ENCODE measurements around the gene HMCN1. TPM values are rescaled to one million over a fixed set of nuclear protein-coding genes. Genes with fewer than 3 reads are reported as not detected.

HMCN1 gene
- total RNA-seq, 1 donor from 2014 or later = 24.7 TPM

- DNase-seq = no peak
These were observed 70.4 kb downstream of the HMCN1 start for GRCh38 chr1:185804608-185805007.

- DNase-seq = no peak
These were observed 73.1 kb downstream of the HMCN1 start for GRCh38 chr1:185807275-185807674.

GRCh38 chr1:185808631-185809030, 74.4 kb downstream of the HMCN1 start:
- DNase-seq = no peak

GRCh38 chr1:185811073-185811709, 77.0 kb downstream of the HMCN1 start:
- no peak for DNase-seq

- DNase-seq = no peak
These were observed 78.7 kb downstream of the HMCN1 start for GRCh38 chr1:185812934-185813333.

DNA sequence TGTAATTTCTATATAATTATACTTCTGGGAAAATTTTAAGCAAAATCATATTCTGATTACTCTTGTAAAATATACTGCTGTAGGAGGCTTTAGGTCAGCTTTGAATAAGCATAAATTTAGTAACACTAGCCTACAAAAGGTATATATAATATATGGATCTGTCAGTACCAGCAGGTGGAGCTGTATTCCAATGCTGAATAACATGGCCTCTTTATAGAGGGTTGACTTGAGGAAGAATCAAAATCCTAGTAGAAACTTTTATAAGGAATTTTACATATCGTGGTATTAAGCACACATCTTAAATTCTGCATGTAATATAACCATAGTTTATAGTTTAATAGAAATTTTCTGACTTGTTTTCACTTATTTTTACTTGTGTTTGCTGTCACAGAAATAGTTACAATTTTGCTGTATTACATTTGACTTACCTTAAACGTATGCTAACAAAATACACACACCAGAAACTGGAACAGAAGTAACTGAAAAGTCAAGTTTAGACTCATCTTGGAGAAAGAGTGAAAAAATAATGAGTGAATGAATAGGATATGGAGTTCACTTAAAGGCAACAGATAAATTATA, 79.3 kb downstream of the HMCN1 start:
- DNase-seq = peak; percentile 69

- DNase-seq = no peak
These were observed 82.3 kb downstream of the HMCN1 start for GRCh38 chr1:185816460-185816859.

GRCh38 chr1:185819798-185820197, 85.6 kb downstream of the HMCN1 start:
- DNase-seq = no peak

DNA sequence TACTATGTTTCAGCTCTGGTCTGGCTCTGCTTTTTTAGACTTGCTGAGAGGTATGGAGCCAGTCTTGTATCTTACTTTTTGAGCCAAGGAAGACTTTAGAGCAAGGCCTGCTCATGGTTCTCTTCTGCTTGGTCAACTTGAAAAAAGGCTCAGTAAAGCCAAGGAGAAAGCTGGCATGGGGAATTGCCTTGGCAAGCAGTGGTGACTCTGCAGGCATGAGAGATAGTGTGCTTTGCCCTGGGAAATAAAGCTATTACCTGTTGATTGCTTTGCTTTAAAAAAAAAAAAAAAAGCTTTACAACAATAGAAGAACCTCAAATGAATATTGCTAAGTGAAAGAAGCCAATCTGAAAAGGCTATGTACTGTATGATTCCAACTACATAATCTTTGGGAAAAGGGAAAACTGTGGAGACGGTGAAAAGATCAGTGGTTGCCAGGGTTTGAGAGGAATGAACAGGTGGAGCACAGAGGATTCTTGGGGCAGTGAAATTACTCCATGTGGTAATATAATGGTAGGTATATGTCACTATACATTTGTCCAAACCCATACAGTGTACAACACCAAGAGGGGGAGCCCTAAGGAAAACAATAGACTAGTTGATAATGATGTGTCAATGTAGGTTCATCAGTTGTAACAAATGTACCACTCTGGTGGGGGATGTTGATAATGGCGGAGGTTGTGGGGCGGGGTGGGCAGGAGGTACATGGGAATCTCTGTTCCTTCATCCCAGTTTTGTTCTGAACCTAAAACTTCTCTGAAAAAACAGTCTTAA, 87.6 kb downstream of the HMCN1 start:
- no peak for DNase-seq

DNA sequence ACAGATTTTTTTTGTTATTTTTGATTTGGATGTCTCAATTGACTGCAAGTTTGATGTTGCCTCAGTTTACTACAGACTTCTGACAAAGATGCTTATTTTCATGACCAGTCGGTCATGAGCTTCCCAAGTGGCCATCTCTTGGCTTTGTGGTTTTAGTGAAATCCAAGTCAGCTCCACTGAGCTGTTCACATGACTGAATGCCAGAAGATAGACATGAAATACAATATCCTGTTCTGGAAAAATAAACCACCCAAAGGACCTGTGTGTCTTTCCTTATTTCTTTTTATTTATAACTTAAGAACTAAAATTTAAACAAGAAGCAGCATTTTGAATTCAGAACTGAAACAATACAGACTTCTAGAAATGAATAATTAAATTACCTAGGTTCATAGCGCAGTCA, 89.3 kb downstream of the HMCN1 start:
- DNase-seq = no peak

DNA sequence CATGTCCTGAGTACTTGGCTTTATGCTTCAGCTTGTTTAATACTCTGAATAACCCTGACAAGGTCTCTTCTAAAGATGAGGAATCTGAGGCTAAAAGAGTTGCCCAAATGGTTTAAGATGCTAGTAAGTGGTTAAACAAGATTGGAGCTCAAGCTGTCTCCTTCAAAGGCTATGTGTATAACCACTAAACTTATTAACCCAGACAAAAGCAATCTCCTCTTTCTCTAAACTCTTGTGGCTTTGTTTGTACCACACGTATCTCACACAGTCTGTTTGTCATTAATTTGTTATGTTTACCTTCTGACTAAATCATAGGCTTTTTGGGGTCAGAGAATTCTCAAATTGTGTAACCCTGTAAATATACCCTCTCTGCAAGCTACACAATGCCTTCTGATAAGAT, 89.9 kb downstream of the HMCN1 start:
- DNase-seq = no peak

DNA sequence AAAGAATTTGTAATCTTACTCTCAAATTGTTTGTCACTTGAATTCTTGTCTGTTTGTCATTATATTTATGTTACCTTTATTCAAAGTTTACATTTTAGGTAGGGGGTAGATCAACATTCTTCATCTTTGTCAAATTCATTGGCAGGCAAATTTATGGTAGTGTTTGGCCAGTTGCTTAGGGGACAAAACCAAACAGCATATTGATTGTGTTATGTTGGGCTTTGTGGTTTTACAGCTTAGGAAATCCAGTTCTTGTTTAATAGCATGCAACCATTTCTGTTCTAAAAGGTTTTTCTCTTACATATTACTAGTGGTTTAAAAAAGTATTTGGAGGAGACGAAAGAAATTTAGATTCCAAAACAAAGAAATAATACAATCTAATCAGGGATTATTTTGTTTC, 91.4 kb downstream of the HMCN1 start:
- DNase-seq = no peak

- no peak for DNase-seq
These were observed 100.2 kb downstream of the HMCN1 start for GRCh38 chr1:185834371-185834905.

GRCh38 chr1:185835191-185835590, 101.0 kb downstream of the HMCN1 start:
- no peak for DNase-seq

GRCh38 chr1:185837711-185838110, 103.5 kb downstream of the HMCN1 start:
- no peak for DNase-seq

DNA sequence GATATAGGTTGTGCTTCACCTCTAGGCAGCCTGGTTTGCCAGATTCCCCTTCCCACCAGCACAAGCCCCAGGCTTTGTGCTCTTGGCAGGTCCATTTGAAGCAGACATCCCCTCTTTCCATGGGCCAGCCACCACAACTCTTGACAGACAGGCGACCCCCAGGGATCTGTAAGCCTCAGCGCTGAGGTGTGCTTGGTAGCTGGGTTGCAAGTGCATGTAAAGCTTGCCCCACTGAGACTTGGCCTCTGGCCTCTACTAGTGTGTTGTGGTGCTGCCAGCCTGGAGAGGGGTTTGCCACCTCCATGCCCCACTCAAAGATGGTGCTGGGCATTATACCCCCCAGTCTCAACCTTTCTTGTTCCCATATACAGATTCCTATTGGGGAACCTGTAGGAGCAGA, 103.9 kb downstream of the HMCN1 start:
- no peak for DNase-seq

- DNase-seq = no peak
These were observed 106.7 kb downstream of the HMCN1 start for GRCh38 chr1:185840880-185841279.

DNA sequence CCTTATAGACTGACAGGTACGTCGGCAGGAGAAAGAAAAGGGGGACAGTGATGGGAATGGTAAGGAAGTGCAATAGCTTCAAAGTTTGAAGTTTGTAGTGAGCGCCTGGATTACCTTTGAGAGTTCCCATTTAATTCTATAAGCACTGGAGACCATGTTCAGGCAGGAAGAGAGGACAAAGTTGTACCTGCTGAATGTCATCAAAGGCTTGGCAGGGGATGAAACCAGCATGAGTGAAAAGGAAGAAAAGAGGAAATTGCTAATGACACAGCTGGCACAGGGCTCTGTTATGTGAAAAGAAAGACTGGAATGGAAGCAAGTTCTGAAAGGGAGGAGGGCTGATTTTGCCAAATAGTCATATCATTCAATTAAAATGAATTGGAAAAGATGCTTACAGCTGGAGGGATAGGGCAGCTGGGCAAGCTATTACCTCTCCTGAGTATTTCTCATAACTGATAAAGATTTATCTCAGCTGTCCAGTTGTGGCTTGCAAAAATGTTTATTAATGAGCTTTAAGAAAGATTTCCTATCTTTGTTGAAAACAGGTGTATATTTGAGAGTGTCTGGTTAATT, 109.2 kb downstream of the HMCN1 start:
- peak; percentile 28 for DNase-seq

- DNase-seq = peak; percentile 17
These were observed 109.8 kb downstream of the HMCN1 start for GRCh38 chr1:185843986-185844385.

DNA sequence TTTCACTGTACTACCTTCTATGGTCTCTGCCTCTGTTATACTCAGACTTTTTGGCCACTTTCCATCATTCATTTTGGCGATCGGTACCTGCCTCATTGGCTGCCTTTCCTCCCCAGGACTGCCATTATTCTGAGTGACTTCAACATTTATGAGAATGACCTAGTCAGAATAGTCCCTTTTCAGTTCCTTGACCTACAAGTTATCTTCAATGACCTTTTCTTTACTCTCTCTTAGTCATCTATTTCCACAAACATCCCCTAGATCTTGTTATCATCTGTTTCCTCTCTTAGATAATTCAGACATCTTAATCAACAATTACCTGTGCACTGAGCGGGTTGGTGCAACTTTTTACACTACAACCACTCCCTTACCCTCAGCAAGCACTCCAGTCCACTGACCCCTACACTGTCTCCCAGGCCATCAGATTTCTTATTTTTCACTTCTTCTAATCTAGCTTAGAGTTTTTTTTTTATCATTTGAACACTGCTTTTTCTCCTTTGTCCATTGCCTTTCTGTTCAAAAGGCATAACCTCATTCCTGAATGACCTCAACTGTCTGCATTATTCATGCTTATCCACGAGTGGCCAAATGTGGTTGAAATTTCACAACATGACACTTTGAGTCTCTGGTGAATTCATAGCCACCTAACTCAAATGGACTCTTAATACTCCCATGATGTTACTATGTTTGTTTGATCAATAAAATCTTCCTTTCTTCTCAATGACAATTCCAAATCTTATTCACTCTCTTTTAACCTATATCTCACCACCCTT, 112.7 kb downstream of the HMCN1 start:
- DNase-seq = no peak

DNA sequence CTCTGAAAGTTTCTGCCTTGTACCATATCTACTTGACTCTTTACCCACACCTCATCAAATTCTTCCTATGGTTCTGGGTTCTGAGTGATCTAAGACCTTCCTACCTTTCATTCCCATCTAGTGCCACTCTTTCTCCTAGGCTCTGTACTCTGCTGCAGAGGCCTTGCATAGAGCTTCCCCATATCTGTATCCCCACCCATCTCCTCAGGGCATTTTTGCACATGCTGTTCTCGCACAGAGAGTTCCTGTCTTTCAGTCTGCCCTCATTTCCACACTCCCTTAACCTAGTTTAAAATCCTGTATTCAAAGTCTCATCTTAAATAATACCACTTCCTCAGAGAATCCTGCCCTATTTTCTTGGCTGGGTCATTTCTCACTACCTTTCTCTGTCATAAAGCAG, 114.8 kb downstream of the HMCN1 start:
- no peak for DNase-seq

- DNase-seq = no peak
These were observed 116.2 kb downstream of the HMCN1 start for GRCh38 chr1:185850366-185850765.
